Prostate gland (tissue), 2 donors: ENCODE results near the gene ZNF764.

ENCODE experiments used
- CTCF ChIP-seq, 4 experiments: fragments of 200-600 bp in 2 of 4; fragments of 450-650 bp in 2 of 4; sonication (generic) in 2 of 4; IDR thresholded peaks; 1 replicate in 3 of 4; 2 replicates in 1 of 4; pipeline ENCODE4 v1.5.1; 2016 to 2019; ENCODE audit warnings: antibody characterized with exemption in 4 of 4, mild to moderate bottlenecking in 2 of 4, moderate library complexity in 2 of 4
- POLR2AphosphoS5 ChIP-seq: sonication (generic); formaldehyde crosslinking; IDR thresholded peaks from one replicate; pipeline ENCODE4 v1.6.1; 2017; ENCODE audit warnings: antibody characterized with exemption

DNA sequence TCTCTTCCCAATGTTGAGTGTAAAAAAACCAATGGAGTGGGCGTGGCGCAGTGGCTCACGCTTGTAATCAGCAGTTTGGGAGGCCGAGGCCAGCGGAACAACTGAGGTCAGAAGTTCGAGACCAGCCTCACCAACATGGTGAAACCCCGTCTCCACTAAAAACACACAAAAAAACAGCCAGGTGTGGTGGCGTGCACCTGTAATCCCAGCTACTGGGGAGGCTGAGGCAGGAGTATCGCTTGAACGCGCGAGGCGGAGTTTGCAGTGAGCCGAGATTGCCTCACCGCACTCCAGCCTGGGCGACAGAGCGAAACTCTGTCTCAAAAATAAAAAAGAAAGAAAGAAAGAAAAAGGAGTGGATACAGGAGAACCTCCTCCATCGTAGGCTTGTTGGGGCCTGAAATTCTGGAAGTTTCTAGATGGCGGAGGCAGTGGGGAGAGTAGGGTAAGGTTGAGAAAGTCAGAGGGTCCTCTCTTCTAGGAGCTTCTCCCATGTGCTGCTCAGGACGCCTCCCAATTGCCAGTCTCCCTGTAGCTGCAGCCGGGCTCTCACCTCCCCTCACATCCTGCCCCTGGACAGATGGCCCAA is 709 bp upstream of the ZNF764 start:
- TF ChIP-seq CTCF (IDR thresholded peaks at IDR 0.05) (no peak), POLR2AphosphoS5 (no peak)
